ENCODE measurements around the gene DAG1.
"Not testable (repeated sequence)": the region's sequence is repeated elsewhere in the genome, so short reads cannot be mapped to it uniquely, and the experiment has no call there.

The DAG1 gene

GRCh38 chr3:49470714-49471420, 800 bp downstream of the DAG1 start:
- no peak for DNase-seq (ENCODE audit: low read depth)

DNA sequence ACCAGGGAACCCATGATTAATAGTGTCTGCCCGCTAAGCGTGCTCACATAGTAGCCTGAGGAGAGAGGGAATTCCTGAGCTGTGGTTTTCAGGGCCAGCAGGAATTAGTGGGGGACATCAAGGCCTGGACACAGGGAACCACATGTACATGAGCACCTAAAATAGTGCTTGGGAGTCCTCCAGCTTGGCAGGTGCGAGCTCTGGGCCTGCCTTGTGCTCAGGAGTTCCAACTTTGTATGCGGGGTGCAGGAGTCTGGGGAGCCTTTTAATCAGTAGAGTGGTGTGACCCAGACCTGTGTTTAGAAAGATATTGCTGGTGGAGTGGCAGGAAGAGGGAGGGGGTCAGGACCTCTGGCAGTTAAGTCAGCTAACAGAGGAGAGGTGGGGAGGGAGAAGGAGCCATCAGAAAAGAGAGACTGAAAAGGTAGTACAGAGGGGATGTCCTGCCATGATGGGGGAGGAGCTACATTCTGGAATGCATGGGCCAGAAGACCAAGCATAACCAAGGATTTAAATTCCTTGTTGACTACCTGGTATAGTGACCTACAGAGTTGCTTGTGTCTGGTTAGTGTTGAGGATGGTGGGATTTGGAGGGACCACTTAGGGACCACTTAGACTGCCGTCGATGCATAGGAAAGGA, 1.9 kb downstream of the DAG1 start:
- no peak for DNase-seq (ENCODE audit: low read depth)

GRCh38 chr3:49476563-49476962, 6.5 kb downstream of the DAG1 start:
- DNase-seq (ENCODE audit: low read depth): no peak

DNA sequence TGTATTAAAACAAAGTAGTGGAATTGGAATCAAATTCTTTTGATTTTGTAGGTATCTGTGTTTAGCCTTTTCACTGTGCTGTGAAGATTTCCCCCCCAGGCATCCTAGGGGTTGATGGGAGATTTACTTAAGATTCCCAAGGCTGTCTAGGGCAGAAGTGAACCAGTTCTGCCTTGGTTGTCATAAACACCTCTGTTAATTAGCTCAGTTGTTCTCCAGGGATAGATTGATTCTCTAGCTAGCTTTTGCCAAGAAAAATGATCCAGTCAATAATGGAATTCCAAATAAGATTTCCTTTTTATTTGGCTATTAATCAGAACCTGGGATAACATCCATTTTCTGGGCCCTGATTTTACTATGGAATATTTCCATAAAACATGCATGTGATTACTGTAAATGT, 12.7 kb downstream of the DAG1 start:
- DNase-seq (ENCODE audit: low read depth): no peak

- no peak for DNase-seq (ENCODE audit: low read depth)
Observed at GRCh38 chr3:49484471-49484870, 14.4 kb downstream of the DAG1 start.

GRCh38 chr3:49489247-49489646, 19.2 kb downstream of the DAG1 start:
- DNase-seq (ENCODE audit: low read depth): no peak

DNA sequence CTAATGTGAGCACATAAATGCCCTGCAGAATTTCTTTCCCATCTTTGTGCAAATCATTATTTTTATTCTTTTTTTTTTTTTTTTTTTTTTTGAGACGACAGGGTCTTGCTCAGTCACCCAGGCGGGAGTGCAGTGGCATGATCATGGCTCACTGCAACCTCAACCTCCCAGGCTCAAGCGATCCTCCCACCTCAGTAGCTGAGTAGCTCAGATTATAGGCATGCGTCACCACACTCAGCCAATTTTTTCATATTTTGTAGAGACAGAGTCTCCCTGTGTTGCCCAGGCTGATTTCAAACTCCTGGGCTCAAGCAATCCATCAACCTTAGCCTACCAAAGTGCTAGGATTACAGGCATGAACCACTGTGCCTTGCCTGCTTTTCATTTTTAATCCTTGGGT, 22.9 kb downstream of the DAG1 start:
- DNase-seq (ENCODE audit: low read depth): no peak

DNA sequence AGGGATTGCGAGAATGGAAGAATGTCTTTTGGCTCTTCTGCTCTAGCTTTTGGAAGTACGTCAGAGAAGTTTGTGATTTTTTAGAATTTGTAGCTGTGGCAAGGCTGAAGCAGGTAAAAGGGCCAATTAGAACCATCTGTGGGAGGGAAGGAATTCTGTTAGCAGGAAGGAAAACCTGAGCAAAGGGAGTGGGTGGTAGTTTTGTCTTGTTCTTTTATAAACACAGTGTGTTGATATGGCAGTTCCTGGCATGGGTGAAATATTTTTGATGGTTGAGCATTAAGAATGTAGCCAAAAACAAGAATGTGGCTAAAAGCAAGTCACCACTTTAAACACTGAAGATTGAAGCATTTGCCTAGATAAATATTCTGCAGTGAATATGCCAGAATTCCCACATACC, 23.8 kb downstream of the DAG1 start:
- DNase-seq (ENCODE audit: low read depth): no peak

DNA sequence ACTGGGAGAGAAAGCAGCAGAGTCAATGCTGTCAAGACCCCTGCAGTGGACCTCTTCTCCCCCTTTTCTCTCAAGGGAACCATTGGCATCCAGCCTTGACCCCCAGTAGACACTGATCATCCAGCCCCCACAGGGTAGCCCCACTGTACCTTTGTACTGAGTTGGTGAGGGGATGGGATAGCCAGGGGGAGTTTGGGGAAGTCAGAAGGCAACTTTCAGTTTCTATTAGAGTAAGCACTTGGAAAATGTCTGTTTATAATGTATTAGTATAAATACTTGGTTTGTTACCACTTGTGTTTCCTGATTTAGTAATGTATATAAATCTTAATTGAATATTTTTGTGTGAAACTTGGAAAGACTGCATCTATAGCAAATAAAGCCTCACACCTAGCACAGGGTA, 25.0 kb downstream of the DAG1 start:
- DNase-seq (ENCODE audit: low read depth): no peak

DNA sequence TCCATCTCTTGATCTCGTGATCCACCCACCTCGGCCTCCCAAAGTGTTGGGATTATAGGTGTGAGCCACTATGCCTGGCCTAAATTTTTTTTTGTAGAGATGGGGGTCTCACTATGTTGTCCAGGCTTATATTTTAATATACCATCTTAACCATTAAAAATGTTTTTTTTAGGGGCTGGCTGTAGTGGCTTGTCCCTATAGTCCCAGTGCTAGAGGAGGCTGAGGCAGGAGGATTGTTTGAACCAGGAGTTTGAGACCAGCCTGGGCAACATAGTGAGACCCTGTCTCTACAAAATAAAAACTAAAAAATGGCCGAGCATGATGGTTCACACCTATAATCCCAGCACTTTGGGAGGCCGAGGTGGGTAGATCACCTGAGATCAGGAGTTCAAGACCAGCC, 26.8 kb downstream of the DAG1 start:
- DNase-seq (ENCODE audit: low read depth): not testable (repeated sequence)

- DNase-seq (ENCODE audit: low read depth): no peak
Observed at GRCh38 chr3:49497606-49498005, 27.5 kb downstream of the DAG1 start.

GRCh38 chr3:49498239-49498638, 28.2 kb downstream of the DAG1 start:
- no peak for DNase-seq (ENCODE audit: low read depth)

GRCh38 chr3:49498648-49499047, 28.6 kb downstream of the DAG1 start:
- no peak for DNase-seq (ENCODE audit: low read depth)

DNA sequence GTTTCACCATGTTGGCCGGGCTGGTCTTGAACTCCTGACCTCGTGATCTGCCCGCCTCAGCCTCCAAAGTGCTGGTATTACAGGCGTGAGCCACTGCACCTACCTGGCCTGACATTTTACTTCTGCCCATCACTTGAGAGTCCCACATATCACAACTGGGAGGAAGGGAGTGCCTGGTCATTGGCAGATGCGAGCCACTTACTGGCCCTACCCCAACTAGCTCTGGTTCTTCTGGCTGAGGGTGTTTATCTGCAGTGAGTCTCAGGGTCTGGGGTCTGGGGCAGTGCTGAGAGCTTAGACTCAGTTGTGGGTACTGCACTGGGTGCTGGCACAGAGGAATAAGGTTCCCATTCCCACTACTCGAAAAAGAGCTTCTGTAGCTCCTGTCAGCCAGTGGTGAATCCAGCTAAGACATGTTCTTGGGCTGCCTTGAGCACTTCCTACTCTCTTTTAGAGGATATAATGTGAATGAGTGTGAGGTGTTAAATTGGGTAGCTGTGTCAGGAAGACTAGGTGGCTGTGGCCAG, 30.2 kb downstream of the DAG1 start:
- no peak for DNase-seq (ENCODE audit: low read depth)

DNA sequence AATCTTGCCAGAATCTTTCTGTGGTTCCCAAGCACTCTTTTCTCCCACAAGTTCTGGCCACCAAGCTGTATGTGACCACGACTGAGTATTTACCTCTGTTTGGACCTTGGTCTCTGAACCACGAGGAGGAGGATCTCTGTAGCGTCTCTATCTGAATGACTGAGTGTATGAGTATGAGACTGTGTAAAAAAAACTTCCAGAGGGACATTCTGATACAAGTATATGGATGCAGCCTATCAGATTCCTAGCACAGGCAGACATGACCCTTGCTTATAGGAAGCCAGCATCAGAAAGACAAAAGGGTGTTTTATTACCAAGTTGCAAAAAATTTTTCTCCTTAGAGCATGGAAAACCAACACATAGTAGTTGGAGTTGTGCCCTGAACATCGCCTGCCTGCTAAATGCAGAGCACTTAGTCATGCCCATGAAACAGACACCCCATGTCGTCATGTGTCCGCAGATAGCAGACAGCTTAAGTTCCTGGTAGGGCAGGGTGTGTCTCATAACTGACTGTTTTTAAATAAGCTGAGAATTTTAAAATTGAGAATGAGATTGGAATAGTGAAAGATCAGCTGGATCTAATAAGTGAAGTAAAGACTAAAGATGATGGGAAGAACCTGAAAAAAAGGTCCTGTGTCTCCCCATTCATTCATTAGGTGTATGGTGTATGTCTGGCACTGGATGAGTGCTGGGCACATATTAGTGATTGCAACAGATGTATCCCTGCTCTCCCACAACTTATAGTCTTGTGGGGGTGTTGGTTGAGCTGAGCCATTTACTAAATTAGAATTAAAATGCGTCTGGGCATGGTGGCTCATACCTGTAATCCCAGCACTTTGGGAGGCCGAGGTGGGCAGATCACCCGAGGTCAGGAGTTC, 30.9 kb downstream of the DAG1 start:
- no peak for DNase-seq (ENCODE audit: low read depth)

DNA sequence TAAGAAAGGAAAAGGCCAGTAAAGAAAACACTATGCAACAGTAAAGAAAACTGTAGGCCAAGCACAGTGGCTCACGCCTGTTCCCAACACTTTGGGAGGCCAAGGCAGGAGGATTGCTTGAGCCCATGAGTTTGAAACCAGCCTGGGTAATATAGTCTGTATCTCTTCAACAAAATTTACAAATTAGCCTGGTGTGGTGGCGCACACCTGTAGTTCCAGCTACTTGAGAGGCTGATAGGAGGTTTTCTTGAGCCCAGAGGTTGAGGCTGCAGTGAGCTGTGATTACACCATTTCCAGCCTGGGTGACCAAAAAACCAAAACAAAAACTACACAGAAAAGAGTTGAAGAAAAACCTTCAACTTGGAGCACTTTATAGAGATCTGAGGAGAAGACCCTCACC, 31.8 kb downstream of the DAG1 start:
- DNase-seq (ENCODE audit: low read depth): no peak

DNA sequence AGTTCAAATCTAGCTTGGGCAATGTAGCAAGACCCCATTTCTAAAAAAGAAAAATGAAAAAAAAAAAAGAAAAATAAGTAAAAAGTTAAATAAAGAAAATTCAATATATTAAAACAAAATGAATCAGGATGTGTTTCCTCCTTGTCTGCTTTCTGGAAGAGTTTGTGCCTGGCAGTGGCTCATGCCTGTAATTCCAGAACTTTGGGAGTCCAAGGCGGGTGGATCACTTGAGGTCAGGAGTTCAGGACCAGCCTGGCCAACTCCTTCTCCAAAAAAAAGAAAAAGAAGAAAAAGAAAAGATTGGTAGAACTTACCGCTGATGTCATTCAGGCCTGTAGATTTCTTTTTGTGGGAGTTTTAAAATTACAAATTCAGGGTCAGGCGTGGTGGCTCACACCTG, 36.8 kb downstream of the DAG1 start:
- DNase-seq (ENCODE audit: low read depth): no peak

GRCh38 chr3:49509028-49509561, 39.0 kb downstream of the DAG1 start:
- no peak for DNase-seq (ENCODE audit: low read depth)

GRCh38 chr3:49511639-49512038, 41.6 kb downstream of the DAG1 start:
- no peak for DNase-seq (ENCODE audit: low read depth)

DNA sequence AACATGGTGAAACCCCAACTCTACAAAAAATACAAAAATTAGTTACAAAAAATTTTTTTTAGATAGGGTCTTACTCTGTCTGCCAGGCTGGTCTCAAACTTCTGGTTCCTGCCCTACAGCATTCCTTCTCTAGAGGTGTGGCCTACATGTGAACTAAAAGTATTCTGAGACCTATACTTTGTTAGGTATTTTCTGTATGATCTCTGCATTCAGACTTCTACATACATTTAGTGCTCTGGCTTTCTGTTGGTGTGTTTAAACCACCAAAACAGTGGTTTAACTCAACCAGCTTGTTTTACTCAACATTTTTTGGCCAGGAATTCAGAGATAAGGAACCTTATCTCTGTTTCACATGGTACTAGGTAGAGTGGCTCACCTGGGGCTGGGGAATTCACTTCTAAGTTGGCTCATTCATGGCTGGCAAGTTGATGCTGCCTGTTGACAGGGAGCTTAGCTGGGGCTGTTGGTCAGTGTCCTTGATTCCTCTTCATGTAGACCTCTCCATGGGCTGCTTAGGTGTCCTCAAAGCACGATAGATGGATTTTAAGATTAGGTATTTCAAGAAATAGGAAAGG, 42.8 kb downstream of the DAG1 start:
- no peak for DNase-seq (ENCODE audit: low read depth)

DNA sequence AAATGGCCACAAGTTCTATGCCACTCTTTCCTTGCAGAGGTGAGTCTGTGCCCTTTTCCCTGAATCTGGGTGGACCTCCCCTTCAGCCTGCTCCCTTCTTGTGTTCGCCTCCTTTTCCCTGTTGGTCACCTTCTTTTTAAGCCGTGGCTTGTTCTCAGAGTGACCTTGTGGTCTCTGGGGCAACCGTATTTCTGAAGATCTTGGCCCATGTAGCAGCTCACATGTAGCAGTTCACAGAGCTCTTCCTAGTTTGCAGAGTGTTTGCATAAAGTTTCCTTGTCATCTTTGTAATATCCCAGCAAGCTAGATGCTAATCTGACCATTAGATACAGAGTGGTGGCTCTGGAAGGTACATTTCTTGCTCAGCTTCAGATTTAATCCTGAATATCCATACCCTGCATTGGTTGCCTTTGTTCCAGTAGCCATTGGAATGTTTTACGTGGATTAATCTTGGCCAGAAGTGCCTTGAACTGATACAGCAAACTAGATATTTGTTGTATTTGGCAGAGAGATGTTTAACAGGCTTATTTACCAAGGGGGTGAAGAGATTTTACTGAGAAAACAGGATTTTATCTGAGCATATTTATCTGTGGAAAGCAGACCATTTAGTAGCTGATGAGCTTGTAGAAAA, 43.5 kb downstream of the DAG1 start:
- DNase-seq (ENCODE audit: low read depth): no peak

- DNase-seq (ENCODE audit: low read depth): no peak
Observed at GRCh38 chr3:49518016-49518415, 47.9 kb downstream of the DAG1 start.

Data from stimulated activated CD8-positive, alpha-beta memory T cell treated with anti-CD3 and anti-CD28 coated beads, Interleukin-12 subunit alpha, Interleukin-12 subunit beta, amount 100 ng/mL, for 1 hour (primary cell).